GM23338 (cell line): Measurements from ENCODE around the gene KRTAP17-1. TPM values are rescaled to one million over a fixed set of nuclear protein-coding genes. Genes with fewer than 3 reads are reported as not detected.
A peak's percentile ranks its signal among the peaks of the same experiment; 100 is the strongest.

Experiments used
- ATAC-seq: fragments of 200-7000 bp; cut with Tn5 transposase; 3 replicates; pipeline ENCODE4 v1.9.1; 2020
- DNase-seq: peaks from one replicate; pipeline ENCODE4 v3.0.0-alpha.2; 2015; ENCODE audit warnings: low spot score
- H2AFZ ChIP-seq: fragments of 200-600 bp; sonication (generic); 2 replicates; pipeline ENCODE4 v1.8.0; 2016; ENCODE audit warnings: antibody characterized with exemption, mild to moderate bottlenecking, moderate library complexity
- H3F3A ChIP-seq: fragments of 200-600 bp; sonication (generic); replicated peaks from 2 replicates; pipeline ENCODE4 v1.8.0; 2017; ENCODE audit warnings: antibody characterized with exemption, mixed run types, low read depth
- H3K27ac ChIP-seq: fragments of 200-600 bp; sonication (generic); 2 replicates; pipeline ENCODE4 v1.6.1; 2016; ENCODE audit warnings: low read depth
- H3K27me3 ChIP-seq: fragments of 200-600 bp; sonication (generic); 2 replicates; pipeline ENCODE4 v1.8.0; 2016; ENCODE audit warnings: mild to moderate bottlenecking, mixed run types, moderate library complexity; ENCODE audit not compliant: insufficient read depth
- H3K36me3 ChIP-seq: fragments of 200-600 bp; sonication (generic); 2 replicates; pipeline ENCODE4 v1.8.0; 2016; ENCODE audit warnings: mild to moderate bottlenecking; ENCODE audit not compliant: insufficient read depth
- H3K4me1 ChIP-seq: fragments of 200-600 bp; sonication (generic); 2 replicates; pipeline ENCODE4 v1.8.0; 2016; ENCODE audit warnings: mild to moderate bottlenecking, moderate library complexity; ENCODE audit not compliant: insufficient read depth
- H3K4me2 ChIP-seq: fragments of 200-600 bp; sonication (generic); 2 replicates; pipeline ENCODE4 v1.7.1; 2017; ENCODE audit warnings: mixed run types
- H3K4me3 ChIP-seq: fragments of 200-600 bp; sonication (generic); 2 replicates; pipeline ENCODE4 v1.6.1; 2016; ENCODE audit warnings: mixed run types
- H3K79me2 ChIP-seq: fragments of 200-600 bp; sonication (generic); replicated peaks from 2 replicates; pipeline ENCODE4 v1.8.0; 2017; ENCODE audit warnings: mild to moderate bottlenecking; ENCODE audit not compliant: insufficient read depth
- H3K9me2 ChIP-seq: fragments of 200-600 bp; sonication (generic); 2 replicates; pipeline ENCODE4 v1.8.0; 2017; ENCODE audit not compliant: insufficient read depth
- H4K20me1 ChIP-seq: fragments of 200-600 bp; sonication (generic); replicated peaks from 2 replicates; pipeline ENCODE4 v1.8.0; 2017; ENCODE audit warnings: mild to moderate bottlenecking; ENCODE audit not compliant: insufficient read depth
- H3K27ac Mint-ChIP-seq: 2 replicates; pipeline ENCODE4 v1.8.0; 2020; ENCODE audit warnings: inconsistent platforms, mild to moderate bottlenecking, moderate library complexity, mixed read lengths
- H3K27me3 Mint-ChIP-seq: 3 replicates; pipeline ENCODE4 v1.8.0; 2022; ENCODE audit warnings: low read depth, mild to moderate bottlenecking, moderate library complexity, mixed read lengths, inconsistent platforms; ENCODE audit not compliant: insufficient read depth, poor library complexity
- H3K36me3 Mint-ChIP-seq: 3 replicates; pipeline ENCODE4 v1.8.0; 2021; ENCODE audit warnings: low read depth, mild to moderate bottlenecking, inconsistent platforms, moderate library complexity, mixed read lengths
- H3K4me1 Mint-ChIP-seq: 3 replicates; pipeline ENCODE4 v1.8.0; 2020; ENCODE audit warnings: mild to moderate bottlenecking, inconsistent platforms, mixed read lengths
- H3K4me3 Mint-ChIP-seq: 3 replicates; pipeline ENCODE4 v1.8.0; 2021; ENCODE audit warnings: moderate library complexity, mild to moderate bottlenecking, inconsistent platforms, mixed read lengths
- H3K9me3 Mint-ChIP-seq: 3 replicates; pipeline ENCODE4 v1.8.0; 2020; ENCODE audit warnings: moderate library complexity, mild to moderate bottlenecking, inconsistent platforms, mixed read lengths
- CREB1 ChIP-seq: fragments of 250-450 bp; sonication (Bioruptor Pico); IDR thresholded peaks from 2 replicates; pipeline ENCODE4 v1.5.0; 2020; ENCODE audit warnings: low read depth, mild to moderate bottlenecking, moderate library complexity
- ETS1 ChIP-seq: IDR thresholded peaks from 2 replicates; pipeline ENCODE4 v1.6.1; 2016; ENCODE audit warnings: antibody characterized with exemption
- EZH2 ChIP-seq: fragments of 200-600 bp; sonication (generic); IDR thresholded peaks from one replicate; pipeline ENCODE4 v1.8.0; 2017; ENCODE audit warnings: antibody characterized with exemption, mild to moderate bottlenecking, low read depth; ENCODE audit not compliant: unreplicated experiment
- EZH2phosphoT487 ChIP-seq: fragments of 200-600 bp; sonication (generic); IDR thresholded peaks from one replicate; pipeline ENCODE4 v1.8.1; 2018; ENCODE audit warnings: antibody characterized with exemption; ENCODE audit not compliant: unreplicated experiment
- JUNB ChIP-seq: IDR thresholded peaks from one replicate; pipeline ENCODE4 v1.6.1; 2016; ENCODE audit warnings: antibody characterized with exemption; ENCODE audit not compliant: unreplicated experiment
- NANOG ChIP-seq: IDR thresholded peaks from 2 replicates; pipeline ENCODE4 v1.6.1; 2016; ENCODE audit warnings: antibody characterized with exemption, borderline replicate concordance
- POLR2AphosphoS5 ChIP-seq: IDR thresholded peaks from 2 replicates; pipeline ENCODE4 v1.6.1; 2016; ENCODE audit warnings: antibody characterized with exemption, low read depth
- REST ChIP-seq: IDR thresholded peaks from one replicate; pipeline ENCODE4 v1.6.1; 2018; ENCODE audit warnings: antibody characterized with exemption; ENCODE audit not compliant: unreplicated experiment
- STAT1 ChIP-seq: IDR thresholded peaks from one replicate; pipeline ENCODE4 v1.6.1; 2016; ENCODE audit warnings: antibody characterized with exemption; ENCODE audit not compliant: unreplicated experiment
- ZNF114 ChIP-seq: fragments of 250-450 bp; sonication (Bioruptor Pico); IDR thresholded peaks from 2 replicates; pipeline ENCODE4 v1.5.0; 2020; ENCODE audit warnings: mild to moderate bottlenecking, moderate library complexity
- ZNF331 ChIP-seq: fragments of 250-450 bp; sonication (Bioruptor Pico); IDR thresholded peaks from 2 replicates; pipeline ENCODE4 v1.5.0; 2020; ENCODE audit warnings: low read depth, mild to moderate bottlenecking, moderate library complexity
- ZNF462 ChIP-seq: fragments of 250-450 bp; sonication (Bioruptor Pico); IDR thresholded peaks from 2 replicates; pipeline ENCODE4 v1.5.0; 2020; ENCODE audit warnings: mild to moderate bottlenecking, moderate library complexity
- polyA plus RNA-seq: library from polyadenylated mRNA; unstranded; fragments of >200 nt; fragmentation: Nextera tagmentation; extraction: Ambion mirVana; gene quantifications from 2 replicates; pipeline ENCODE4 v1.2.1, GENCODE V29; 2016
- total RNA-seq: library from RNA; depleted of rRNA; stranded (reverse); fragments of >200 nt; shearing (Covaris generic); gene quantifications from 2 replicates; pipeline ENCODE4 v1.2.3, GENCODE V29; 2014
- TF ChIP-seq, protein P1 (sequence below), 2 experiments: fragments of 200-600 bp in 1 of 2; sonication (generic) in 1 of 2; conservative IDR thresholded peaks; 2 replicates each; pipeline versions ENCODE4 v1.5.1 to v1.6.1; 2016 to 2017; ENCODE audit warnings: antibody characterized with exemption in 2 of 2, low read depth in 2 of 2, mild to moderate bottlenecking in 2 of 2, moderate library complexity in 1 of 2

The KRTAP17-1 gene
- total and polyA plus RNA-seq, 2 experiments from 2014 or later, result not detected

- no peak within 1 kb of the TSS for H3K4me2 ChIP-seq
- 0 out of 2 replicates have a peak within 1 kb of the TSS, but pooled peaks have one; percentile 23 for H2AFZ ChIP-seq
Measured at GRCh38 chr17:41301916-41302901, 13.3 kb downstream of the KRTAP17-1 start, which contains the start of gene KRTAP29-1. Gene KRTAP29-1 (minus strand): TSS chr17:41302851. CDS start chr17:41302851, 0 bp downstream.

More at GRCh38 chr17:41301916-41302901, 13.3 kb downstream of the KRTAP17-1 start, which contains the start of gene KRTAP29-1:
- Mint-ChIP-seq H3K36me3 (no peaks in the 10 kb centered on the region), H3K4me3 (no peak within 1 kb of the TSS), H3K27me3 (peaks cover 2% of the 10 kb centered on the region), H3K9me3 (no peaks in the 10 kb centered on the region; the same call in 2 of the 3 replicates), H3K4me1 (no peaks in the 10 kb centered on the region), H3K27ac (no peak within 1 kb of the TSS)
- Histone ChIP-seq H3K27me3 (no peaks in the 10 kb centered on the region), H3K27ac (no peak within 1 kb of the TSS), H3K36me3 (no peaks in the 10 kb centered on the region; the same call in 1 of the 2 replicates), H4K20me1 (no peaks in the 10 kb centered on the region), H3K9me2 (no peaks in the 10 kb centered on the region), H3F3A (no peaks in the 10 kb centered on the region), H3K4me1 (no peaks in the 10 kb centered on the region), H3K79me2 (no peaks in the 10 kb centered on the region), H3K4me3 (no peak within 1 kb of the TSS)
- DNase-seq (no peak), ATAC-seq (no peak)
- TF ChIP-seq JUNB (no peak), ZNF331 (CRISPR knock-in tag) (no peak), STAT1 (no peak), REST (no peak), POLR2AphosphoS5 (no peak), EZH2 (no peak), ZNF462 (CRISPR knock-in tag) (no peak), ZNF114 (CRISPR knock-in tag) (no peak), NANOG (no peak), EZH2phosphoT487 (no peak), ETS1 (no peak), CREB1 (CRISPR knock-in tag) (no peak)
- TF ChIP-seq, protein P1, sequence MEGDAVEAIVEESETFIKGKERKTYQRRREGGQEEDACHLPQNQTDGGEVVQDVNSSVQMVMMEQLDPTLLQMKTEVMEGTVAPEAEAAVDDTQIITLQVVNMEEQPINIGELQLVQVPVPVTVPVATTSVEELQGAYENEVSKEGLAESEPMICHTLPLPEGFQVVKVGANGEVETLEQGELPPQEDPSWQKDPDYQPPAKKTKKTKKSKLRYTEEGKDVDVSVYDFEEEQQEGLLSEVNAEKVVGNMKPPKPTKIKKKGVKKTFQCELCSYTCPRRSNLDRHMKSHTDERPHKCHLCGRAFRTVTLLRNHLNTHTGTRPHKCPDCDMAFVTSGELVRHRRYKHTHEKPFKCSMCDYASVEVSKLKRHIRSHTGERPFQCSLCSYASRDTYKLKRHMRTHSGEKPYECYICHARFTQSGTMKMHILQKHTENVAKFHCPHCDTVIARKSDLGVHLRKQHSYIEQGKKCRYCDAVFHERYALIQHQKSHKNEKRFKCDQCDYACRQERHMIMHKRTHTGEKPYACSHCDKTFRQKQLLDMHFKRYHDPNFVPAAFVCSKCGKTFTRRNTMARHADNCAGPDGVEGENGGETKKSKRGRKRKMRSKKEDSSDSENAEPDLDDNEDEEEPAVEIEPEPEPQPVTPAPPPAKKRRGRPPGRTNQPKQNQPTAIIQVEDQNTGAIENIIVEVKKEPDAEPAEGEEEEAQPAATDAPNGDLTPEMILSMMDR (conservative IDR thresholded peaks at IDR 0.05; ENCODE audit: low read depth in 2 of 2), result no peak
